ENCODE data around the gene S100A9. TPM values are rescaled to one million over a fixed set of nuclear protein-coding genes. Genes with fewer than 3 reads are reported as not detected.

Gene S100A9
- total RNA-seq, 1 experiment from 2014 or later, result 2.3 TPM

- DNase-seq (ENCODE audit: extremely low read depth, low read depth), result no peak
Observed at GRCh38 chr1:153386500-153386901, 28.8 kb downstream of the S100A9 start.

GRCh38 chr1:153387001-153387400 lies 29.3 kb downstream of the S100A9 start:
- no peak for DNase-seq (ENCODE audit: extremely low read depth, low read depth)

- DNase-seq (ENCODE audit: extremely low read depth, low read depth), result no peak
Observed at GRCh38 chr1:153387785-153388184, 30.1 kb downstream of the S100A9 start.

- DNase-seq (ENCODE audit: extremely low read depth, low read depth), result no peak
Observed at GRCh38 chr1:153389401-153389800, 31.7 kb downstream of the S100A9 start.

GRCh38 chr1:153389973-153390879 lies 32.6 kb downstream of the S100A9 start:
- DNase-seq (ENCODE audit: extremely low read depth, low read depth), result no peak

GRCh38 chr1:153390938-153391710 lies 33.5 kb downstream of the S100A9 start, which contains the start of gene S100A8:
Gene S100A8, minus strand, starts transcription at chr1:153391073. Its CDS starts 538 bp downstream, at chr1:153390535.
- no peak for DNase-seq (ENCODE audit: extremely low read depth, low read depth)

GRCh38 chr1:153392258-153392657 lies 34.6 kb downstream of the S100A9 start:
- DNase-seq (ENCODE audit: extremely low read depth, low read depth), result no peak

- DNase-seq (ENCODE audit: extremely low read depth, low read depth), result no peak
Observed at GRCh38 chr1:153392822-153393221, 35.2 kb downstream of the S100A9 start.

- DNase-seq (ENCODE audit: extremely low read depth, low read depth), result no peak
Observed at GRCh38 chr1:153393926-153394325, 36.3 kb downstream of the S100A9 start.

GRCh38 chr1:153394391-153394790 lies 36.7 kb downstream of the S100A9 start:
- DNase-seq (ENCODE audit: extremely low read depth, low read depth), result no peak

- DNase-seq (ENCODE audit: extremely low read depth, low read depth), result no peak
Observed at GRCh38 chr1:153395136-153395685, 37.6 kb downstream of the S100A9 start.

- DNase-seq (ENCODE audit: extremely low read depth, low read depth), result no peak
Observed at GRCh38 chr1:153395776-153396175, 38.1 kb downstream of the S100A9 start.

GRCh38 chr1:153396461-153396860 lies 38.8 kb downstream of the S100A9 start:
- DNase-seq (ENCODE audit: extremely low read depth, low read depth), result no peak

GRCh38 chr1:153397051-153397923 lies 39.6 kb downstream of the S100A9 start:
- no peak for DNase-seq (ENCODE audit: extremely low read depth, low read depth)

- no peak for DNase-seq (ENCODE audit: extremely low read depth, low read depth)
Observed at GRCh38 chr1:153397924-153398651, 40.4 kb downstream of the S100A9 start.

- DNase-seq (ENCODE audit: extremely low read depth, low read depth), result no peak
Observed at GRCh38 chr1:153399401-153400055, 41.9 kb downstream of the S100A9 start.

GRCh38 chr1:153400244-153400643 lies 42.6 kb downstream of the S100A9 start:
- DNase-seq (ENCODE audit: extremely low read depth, low read depth), result no peak

GRCh38 chr1:153401461-153401860 lies 43.8 kb downstream of the S100A9 start:
- no peak for DNase-seq (ENCODE audit: extremely low read depth, low read depth)

- DNase-seq (ENCODE audit: extremely low read depth, low read depth), result no peak
Observed at GRCh38 chr1:153402226-153402625, 44.6 kb downstream of the S100A9 start.

Data from NCI-H460 (cell line).